NCI-H2107 (cell line): ENCODE data around the gene KCNA10.

ENCODE experiments used
- DNase-seq: peaks from one replicate; lab custom pipeline; 2025; lab: John Stamatoyannopoulos, UW

Gene KCNA10

DNA sequence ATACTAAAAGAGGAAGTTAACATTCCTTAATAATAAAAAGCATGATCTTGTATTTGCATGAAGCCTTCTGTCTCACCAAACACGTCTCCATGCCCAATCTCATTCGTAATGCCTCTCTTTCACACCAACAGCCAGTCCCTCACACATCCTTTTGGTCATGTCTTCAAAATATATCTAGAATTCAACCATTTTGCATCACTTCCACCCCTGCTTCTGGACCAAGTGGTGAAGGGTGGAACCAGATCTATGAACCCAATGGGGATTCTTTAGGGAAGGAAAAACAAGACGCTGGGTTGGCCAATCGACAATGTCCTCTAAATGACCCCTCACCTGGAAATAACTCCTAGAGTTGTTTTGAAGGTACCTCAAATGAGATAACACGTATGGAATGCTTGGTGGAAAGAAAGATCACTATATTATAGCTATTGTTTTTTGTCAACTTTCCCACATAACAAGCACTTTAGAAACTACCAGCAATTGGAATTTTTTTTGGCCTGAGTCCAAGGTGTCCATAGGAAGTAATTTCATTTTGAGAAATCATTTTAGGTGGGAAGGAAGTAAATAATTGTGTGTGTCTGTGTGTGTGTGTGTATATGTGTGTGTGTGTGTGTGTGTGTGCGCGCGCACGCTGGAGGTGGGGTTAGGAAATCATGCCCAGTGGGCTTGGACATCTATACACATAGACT lies at the start of gene KCNA10:
KCNA10 (minus strand) TSS at position 51 of the 686 bp plus-strand sequence. CDS start 388 bp downstream, outside the sequence.
- DNase-seq, result no peak

DNA sequence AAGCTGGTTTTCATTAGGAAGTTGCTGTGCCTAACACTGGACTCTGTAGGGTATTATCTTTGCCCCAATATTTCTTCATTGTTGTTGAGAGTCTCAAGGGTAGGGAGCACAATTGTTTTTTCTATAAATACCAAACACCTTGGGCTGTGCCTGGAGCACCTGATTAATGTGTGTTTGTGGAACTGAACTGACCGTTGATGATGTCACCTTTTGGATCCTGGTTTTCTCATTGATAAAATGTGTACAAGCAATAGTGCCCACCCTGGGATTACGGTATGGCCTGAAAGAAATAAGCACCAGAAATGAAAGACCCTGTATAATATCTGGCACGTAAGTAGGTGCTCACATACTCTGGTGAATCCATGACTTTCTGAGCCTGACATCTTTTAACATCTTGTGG lies 47.9 kb upstream of the KCNA10 start:
- DNase-seq, result no peak

DNA sequence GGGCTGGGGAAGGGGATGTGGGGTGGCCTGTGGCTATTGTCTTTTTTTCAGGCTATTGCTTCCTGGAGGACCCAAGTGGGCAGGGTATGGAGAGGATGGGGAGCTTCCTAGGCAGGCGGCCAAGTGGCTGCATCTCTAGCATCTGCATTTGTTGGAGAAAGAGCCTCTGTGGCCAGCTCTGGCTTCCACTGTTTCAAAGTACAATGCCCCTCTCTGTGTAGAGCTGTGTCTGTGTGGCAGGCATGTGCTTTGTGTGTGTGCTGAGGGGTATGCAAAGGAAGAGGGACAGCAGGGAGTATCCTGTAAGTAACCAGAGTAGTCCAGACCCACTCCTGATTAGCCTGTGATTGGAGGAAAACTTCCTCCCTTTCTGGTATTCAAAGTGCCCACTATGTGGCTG lies 46.6 kb upstream of the KCNA10 start:
- no peak for DNase-seq

DNA sequence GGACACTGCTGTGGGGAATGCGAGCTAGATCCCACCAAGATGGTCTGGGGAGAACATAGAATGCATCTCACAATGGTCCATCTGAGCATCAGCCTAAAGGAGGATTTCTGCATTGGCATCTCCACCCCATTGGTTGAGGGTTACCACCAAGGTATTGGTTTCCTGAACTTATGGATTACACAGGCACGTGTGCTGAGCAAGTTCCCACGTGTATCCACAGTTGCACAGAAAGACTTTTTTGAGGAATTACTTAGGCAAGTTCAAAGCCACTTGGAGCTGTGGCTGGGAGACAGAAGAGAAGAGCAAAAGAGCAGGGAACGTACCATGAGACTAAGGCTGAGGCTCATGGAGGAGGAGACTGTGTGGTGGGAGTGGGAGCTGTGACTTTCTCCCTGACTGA lies 44.1 kb upstream of the KCNA10 start:
- DNase-seq, result no peak

DNA sequence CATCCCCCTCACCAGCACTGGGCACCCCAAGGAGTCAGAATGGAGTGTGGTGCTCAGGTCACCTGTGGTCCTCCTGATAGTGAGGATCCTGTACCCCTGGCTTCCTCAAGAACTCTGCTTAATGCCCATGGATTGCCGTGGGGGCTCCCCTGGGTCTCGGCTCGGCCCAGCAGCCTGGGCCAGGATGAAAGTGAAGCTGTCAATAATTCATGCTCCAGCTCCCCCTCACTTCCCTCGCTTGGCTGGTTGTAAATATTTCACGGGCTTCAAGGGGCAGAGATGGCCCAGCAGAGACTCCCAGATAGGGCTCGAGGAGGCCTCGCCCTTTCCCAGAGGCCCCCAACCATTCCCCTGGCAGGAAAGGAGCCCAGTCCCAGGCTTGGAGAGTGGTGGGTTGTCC lies 42.6 kb upstream of the KCNA10 start:
- DNase-seq, result no peak

DNA sequence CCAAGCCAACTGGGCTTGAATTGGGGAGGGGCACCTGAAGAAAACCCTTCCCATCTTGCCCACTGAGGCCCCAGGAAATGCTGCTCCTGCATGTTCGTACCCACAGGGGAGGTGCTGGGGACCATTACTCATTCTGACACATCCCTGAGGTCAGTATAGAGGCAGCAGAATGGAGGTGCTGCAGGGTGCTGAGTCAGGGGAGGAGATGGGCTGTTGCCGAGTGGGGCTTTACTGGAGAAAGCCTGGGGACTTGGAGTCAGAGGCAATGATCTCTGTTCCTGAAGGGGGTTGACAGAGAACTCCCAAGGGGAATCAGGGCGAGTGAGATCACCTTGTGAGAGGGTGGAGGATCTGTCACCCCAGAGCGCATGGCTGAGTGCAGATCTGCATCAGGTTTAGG lies 40.2 kb upstream of the KCNA10 start:
- DNase-seq, result no peak

DNA sequence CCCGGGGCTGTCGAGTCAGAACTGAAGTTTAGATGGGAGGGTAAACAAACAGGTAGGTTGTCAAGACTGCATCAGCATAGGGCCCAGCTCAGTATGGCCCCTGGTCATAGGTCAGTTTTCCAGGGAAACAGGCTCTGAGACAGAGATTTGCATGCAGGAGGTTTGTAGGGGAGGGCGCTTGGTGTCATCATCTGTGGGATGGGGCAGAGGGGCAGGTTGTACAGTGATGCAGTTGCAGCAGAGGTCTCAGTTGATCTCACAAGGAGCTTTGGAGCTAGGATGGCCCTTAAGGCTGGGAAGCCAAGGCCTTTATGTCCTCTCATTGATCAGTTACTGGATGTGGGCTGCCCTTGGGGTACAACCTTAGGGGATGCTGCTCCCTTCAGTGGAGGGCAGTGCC lies 38.5 kb upstream of the KCNA10 start:
- no peak for DNase-seq

DNA sequence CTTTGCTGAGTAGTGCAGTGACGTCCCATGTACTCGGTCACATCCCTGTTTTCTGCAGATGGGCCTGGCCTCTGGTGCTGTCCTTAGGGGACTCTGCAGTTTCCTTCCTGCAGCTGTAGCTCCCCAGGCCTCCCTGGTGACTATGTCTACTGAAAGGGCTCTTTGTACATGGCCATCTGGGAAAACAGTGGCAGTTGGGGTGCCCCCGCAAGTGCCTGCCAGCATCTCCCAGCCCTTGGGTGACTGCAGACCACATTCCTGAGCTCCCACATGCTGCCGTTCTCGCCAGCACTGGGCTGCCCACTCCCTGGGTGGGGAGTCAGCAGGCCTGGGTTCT lies 37.5 kb upstream of the KCNA10 start:
- no peak for DNase-seq

DNA sequence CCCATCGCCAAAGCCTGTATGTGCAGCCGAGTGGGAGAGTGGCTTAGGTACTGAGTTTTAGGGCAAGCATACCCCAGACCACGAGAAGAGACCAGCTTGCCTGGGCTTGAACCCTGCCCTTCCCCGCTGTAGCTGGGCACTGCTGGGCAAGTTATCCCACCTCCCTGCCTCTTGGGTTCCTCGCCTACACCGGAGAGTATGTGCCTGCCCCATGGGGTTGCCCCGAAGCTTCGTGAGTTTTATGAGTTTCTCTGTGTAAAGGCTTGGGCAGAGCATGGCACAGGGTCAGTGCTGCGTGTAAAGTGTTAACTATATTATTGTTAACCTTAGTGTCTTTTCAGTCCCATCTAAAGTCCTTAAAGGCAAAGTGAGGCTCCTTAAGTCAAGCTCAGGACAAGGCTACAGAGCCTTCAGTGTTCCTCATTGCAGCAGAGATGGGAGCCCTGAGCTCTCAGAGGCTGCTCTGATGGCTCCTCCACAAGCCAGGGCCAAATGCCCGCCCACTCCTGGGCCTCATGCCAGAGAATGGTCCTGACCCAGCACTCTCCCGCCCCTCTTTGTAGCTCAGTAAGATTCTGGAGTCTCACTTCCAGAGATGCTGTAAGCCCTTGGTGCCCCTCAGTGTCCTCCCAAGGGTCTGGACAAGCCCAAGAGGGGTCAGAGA lies 37.0 kb upstream of the KCNA10 start:
- no peak for DNase-seq

DNA sequence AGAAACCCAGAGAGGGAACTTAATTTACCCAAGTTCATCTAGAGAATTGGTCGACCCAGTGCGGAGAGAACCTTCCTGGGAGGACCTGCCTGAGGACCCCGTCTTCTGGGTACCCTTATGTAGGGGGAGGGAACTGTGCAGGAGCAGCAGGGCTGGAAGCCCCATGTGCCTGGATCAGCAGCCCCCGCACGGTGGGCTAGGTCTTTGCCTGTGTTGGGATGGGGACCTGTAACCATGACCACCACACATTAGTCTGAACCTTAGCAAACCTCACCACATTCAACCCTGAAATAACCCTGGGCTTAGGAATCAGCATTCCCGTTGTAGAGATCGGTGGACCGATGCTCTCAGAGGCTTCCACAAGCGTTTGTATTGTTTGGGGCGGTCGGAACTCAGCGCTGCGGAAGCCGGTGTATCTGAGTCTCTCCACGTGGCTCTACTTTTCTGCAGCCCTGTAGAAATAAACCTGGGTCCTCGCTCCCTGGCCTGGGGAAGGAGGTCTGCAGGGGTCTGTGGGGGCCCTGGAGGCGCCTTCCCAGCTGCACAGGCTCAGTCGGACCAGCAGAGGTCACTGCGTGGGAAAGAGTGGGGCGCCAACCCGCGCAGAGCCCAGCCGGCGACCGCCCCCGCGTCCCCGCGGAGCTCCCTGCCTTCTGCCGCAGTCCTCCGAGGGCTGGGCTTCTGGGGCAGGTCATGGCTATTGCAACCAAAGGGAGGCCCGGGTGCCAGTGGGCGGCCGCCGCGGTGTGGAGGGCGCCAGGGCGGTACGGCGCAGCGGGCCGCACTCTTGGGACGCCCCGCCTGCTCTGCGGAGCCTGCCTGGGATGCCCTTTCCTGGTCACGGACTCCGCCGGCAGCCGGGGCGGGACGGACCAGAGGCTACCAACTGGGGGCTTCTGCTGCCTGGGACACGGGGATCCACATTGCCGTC lies 36.2 kb upstream of the KCNA10 start:
- DNase-seq, result no peak

DNA sequence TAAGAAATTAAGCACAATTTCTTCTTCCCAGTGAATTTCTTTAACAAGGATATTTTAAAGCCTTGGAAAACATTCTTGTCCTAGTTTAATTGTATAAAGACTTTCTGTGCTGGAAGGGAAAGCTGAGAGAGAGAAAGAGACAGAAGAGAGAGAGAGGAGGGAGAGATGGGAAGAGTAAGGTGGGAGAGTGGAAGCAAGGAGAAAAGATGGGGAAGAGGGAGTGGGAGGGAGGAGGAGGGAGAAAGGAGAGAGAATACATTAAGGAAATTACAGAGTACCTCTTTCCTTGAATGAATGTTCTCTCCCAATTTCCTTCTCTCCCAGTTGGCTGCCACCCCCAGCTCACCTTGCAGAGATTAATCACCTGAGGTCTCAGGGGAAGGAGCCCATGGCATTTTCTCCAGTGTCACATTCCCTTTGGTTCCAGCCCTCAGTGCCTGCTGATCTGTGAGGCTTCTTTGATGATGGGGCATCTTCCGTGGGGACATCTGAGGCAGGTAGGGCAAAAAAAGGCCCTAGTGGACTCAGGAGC lies 32.4 kb upstream of the KCNA10 start:
- no peak for DNase-seq

DNA sequence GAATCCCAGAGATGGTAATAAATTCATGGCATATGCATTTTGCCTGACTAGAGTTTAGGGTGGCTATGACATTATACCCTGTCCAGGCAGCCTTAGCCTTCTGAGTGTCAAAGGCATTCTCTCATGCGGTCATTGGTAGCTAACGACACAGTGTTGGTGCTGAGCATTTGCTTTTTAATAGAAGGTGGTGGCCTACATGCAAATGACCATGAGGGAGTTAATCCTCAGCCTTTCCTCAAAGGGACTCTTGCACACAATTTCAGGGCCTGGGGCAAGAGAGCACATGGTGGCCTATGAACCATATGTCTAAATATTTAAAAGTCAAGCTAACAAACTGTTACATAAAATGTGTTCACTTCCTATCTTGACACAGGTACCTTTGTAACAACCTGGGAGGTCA lies 30.9 kb upstream of the KCNA10 start:
- DNase-seq, result no peak

DNA sequence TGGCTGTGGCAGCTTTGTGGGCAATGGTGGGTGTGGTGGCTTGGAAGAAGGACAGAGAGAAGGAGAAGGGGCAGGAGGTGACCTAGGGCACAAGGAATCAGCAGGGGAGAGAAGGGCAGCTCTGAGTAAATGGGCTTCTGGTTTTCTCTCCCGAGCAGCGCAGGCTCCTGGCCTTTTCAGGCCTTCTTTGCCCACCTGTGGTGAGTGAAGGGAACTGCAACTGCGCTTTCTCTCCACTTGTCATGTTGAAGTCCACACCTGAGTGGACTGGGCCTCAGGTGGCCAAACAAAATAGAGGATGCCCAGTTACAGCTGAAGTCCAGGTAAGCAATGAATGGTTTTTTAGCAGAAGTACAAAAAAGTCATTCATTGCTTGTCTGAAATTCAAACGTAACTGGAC lies 29.4 kb upstream of the KCNA10 start:
- DNase-seq, result peak; percentile 32

DNA sequence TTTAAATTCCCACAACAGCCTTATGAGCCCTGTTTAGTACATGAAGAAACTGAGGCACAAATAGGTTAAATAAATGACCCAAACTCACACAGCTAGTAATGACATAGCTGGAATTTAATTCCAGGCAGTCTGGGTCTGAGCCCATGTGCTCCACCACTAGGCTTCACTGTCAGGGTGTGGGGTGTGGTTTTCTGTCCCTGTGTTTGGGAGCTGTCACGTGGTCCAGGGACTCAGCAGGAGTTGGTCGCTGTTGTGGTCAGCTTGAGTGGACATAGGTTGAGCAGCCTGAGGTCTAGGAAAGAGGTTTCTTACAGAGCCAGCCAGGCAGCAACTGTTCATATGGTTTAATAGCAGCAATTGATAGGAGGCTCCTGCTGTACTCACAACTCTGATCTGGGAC lies 28.0 kb upstream of the KCNA10 start:
- no peak for DNase-seq

DNA sequence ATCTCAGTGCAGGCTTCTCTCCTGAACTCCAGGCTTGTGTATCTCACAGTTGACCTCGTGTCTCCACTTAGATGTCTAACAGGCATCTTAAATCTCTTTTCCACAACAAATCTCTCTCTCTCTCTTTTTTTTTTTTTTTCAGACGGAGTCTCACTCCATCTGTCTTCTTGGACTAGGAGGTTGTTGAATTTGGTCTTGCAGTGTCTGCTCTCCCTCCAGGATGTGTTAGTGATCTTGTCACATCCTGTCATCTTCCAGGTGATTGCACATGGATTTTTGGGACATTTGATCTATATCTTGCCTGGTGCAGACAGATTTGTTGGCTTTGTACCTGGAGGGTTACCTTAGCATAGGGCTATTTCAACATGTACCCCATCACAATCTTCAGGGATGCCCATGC lies 26.5 kb upstream of the KCNA10 start:
- no peak for DNase-seq

DNA sequence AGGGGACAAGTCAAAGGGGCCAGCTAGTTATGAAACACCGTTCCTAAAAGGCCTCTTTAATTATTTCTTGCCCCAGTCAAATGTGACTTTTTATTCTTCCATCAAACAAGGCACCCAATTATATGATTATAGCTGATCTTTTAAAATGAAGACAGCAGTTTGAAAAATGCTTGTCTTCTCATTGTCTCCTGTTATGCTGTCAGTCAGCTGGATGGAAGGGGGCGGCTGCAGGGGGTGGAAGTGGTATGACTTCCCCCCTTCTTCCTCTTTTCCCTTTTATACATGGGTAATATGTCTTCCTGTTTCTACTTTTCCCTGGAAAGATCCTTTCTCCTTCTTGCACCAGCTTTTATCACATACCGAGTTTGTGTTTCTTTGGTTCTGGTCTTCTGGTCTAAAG lies 25.8 kb upstream of the KCNA10 start:
- DNase-seq, result no peak

DNA sequence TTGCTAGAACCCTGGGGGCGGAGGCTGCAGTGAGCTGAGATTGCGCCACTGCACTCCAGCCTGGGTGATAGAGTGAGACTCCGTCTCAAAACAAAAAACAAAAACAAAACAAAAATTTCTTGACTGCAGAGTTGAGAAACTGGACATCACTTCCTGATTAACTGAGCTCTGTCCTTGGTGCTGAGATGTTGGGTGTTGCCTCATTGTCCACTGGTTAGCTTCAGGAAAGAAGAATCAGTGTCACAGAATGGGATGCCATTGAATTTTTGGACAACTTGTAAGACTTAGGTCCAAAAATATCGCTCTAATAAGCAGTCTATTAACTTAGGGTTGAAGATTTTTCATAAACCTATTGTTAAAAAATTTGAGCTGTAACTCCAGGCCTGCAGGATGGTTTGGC lies 23.8 kb upstream of the KCNA10 start:
- DNase-seq, result no peak

DNA sequence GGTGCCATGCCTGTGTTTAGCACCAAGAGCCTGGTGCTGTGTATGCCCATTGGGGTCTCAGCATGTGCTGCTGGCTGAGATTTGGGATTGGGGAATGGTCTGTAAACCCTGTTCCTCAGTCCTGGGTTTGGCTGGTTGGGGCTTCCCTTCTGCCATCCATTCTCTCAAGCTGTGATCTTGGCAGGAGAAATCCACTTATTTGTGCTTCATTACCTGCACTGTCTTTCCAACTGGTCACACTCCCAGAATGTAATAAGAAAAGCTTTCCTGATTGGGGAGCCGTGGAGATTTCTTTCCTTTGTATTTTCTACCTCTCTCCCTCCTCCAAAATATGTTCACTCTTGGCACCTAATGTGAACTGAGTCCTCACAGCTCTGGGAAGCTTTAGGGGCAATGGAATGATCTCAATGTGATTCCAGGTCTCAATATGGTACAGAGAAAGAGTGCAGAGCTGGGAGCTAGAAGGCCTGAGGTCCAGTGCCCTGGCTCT lies 23.0 kb upstream of the KCNA10 start:
- DNase-seq, result no peak

DNA sequence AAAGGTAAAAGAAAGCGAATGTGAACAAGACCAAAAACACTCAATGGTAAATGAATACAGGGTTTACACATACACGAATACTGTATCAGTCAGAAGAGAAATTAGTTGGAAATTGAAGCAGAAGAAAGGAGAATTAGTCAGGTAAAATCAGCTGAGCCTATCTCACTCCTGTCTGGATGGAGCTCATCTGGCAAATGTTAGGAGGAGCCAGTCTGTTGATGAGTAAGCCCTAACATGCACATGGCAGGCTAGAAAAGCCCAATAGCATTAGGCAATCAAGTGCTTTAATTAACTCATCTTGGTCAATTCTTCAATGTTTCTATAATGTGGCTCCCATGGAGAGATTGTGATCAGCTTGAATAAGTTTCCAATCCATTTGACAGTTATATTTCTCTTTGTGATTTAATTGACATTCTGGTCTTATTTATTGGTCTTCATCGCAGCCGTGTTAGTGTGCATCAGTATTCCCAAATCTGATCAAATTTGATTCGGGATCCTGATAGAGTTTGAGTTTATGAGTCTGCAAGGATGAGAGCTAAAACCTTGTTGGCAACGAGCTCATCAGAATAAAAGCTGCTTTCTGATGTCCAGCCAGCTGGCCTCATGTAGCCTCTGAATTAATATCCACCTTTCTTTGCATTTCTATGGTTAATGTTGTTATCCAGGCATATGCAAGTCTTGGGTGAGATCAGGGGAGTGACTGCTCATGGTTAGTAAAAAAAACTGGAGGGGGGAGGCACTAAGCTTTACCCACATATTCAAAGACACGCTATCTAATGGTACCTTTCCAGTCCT lies 22.1 kb upstream of the KCNA10 start:
- DNase-seq, result no peak

DNA sequence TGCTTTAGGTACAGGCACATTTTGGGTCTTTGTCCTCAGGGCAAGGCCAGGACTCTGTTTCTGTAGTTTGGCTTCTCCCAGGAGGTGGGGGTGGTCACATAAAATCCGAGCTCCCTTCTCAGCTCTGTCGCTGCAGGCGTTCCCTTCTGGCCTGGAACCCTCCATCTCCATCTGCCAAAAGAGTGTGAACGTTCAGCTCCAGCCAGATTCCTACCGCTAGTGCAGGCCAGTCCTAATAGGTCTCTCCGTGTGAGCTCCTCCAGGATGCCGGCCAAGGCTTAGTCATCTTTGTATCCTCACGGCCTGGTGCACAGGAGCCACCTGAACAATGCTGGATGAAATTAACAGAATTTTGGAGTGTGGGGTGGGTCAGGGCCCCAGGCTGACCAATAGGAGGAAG lies 19.9 kb upstream of the KCNA10 start:
- DNase-seq, result no peak

DNA sequence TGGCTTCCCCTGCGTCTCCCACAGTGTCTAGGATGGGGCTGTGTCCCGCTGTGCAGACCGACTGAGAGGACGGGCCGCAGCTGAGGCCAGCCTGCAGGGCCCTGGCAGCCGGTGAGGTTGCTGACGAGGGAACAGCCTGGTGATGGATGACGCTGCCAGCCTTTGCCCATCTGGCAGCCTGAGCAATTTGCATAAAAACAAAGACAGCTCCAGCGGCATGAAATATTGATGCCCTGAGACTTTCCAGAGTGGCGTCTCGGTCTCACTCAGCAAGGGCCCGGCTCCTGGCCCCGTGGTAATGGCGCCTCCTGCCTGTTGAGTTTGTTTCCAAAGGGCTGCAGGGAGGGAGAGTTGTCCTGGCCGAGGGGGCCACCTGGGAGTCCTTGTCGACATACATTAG lies 19.1 kb upstream of the KCNA10 start:
- peak; percentile 24 for DNase-seq

DNA sequence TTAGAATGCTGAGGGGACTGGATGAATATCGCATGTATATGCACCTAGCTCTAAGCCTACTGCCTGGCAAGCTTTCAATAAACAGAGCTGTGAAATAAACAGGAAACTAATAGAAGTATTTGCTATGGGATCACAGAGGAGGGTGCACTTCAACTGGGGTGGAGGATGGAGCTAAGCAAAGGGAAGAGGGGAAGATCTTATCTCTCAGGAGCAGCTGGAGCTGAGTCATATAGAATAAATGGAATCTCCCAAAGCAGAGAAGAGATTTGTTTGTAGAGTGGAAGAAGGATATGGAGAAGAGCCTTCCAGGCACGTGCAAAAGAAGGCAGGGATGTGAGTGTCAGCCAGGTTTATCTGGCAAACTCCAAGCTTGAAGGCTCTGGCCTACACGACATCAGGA lies 17.0 kb upstream of the KCNA10 start:
- no peak for DNase-seq
